GM19324 (cell line): Measurements from ENCODE around the gene GABPB2.

Source experiments
- ATAC-seq: cut with Tn5 transposase; IDR thresholded peaks from one replicate; pipeline ENCODE4 v1.9.1; 2021; ENCODE audit warnings: mild to moderate bottlenecking, moderate library complexity; ENCODE audit not compliant: unreplicated experiment, low FRiP score

Gene GABPB2

GRCh38 chr1:151070474-151071276, at the start of gene GABPB2:
Gene GABPB2 (plus strand): TSS chr1:151070761. CDS start chr1:151088190, 17,429 bp downstream.
- ATAC-seq, result peak; percentile 86

GRCh38 chr1:151024540-151025146, 45.9 kb upstream of the GABPB2 start:
- ATAC-seq, result no peak

- ATAC-seq, result no peak
Observed at GRCh38 chr1:151026460-151026859, 44.1 kb upstream of the GABPB2 start.

GRCh38 chr1:151032164-151032563, 38.4 kb upstream of the GABPB2 start:
- no peak for ATAC-seq

GRCh38 chr1:151035167-151035566, 35.4 kb upstream of the GABPB2 start:
- no peak for ATAC-seq

GRCh38 chr1:151036356-151036755, 34.2 kb upstream of the GABPB2 start, which contains the start of gene BNIPL:
Gene BNIPL (plus strand): TSS chr1:151036586. CDS start chr1:151036726, 140 bp downstream.
- no peak for ATAC-seq

DNA sequence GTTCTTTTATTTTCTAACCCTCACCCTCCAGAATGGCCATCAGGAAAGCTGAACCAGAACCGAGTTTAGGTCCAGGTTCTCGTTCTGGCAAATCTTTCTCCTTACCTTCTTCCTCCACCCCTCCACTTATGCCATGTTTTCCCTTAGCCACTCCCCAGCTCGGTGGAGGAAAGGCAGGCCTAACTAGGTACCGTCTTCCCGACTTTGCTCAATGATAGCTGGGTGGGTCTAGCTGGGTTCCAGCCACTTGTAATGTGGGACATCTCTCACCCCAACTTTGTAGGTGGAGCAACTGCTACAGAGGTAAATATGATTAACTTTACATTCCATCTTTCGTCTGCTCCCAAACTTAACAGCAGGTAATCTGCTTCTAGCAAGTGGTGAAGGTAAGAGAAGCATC, 33.5 kb upstream of the GABPB2 start:
- no peak for ATAC-seq

GRCh38 chr1:151039521-151039920, 31.0 kb upstream of the GABPB2 start:
- no peak for ATAC-seq

DNA sequence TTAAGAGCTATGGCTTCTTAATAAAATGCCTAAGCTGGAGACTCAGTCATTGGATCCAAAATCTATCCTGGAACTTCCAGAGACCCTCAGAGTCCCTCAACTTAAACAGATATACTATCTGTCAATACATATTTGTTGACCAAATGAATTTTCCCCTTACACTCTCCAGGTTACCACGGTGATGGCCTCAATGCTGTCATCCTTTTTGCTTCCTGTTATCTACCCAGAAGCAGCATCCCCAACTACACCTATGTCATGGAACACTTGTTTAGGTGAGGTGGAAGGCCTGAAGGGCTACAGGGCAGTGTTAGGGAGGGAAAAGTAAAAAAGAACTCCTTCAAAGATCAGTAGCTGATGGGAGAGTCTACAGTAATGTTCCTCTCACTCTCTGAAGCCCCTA, 27.4 kb upstream of the GABPB2 start:
- no peak for ATAC-seq

DNA sequence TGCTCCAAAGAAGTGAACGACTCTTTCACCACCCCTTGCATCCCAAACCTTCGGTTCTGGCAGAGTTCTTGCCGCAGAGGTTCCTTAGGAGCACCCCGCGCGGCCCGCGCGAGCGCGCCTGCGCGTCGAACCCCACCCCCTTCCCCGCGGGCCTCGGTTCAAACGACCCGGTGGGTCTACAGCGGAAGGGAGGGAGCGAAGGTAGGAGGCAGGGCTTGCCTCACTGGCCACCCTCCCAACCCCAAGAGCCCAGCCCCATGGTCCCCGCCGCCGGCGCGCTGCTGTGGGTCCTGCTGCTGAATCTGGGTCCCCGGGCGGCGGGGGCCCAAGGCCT, 23.0 kb upstream of the GABPB2 start, which contains the start of gene C1orf56:
TSS of gene C1orf56 (plus strand) at position 161 of the 334 bp plus-strand sequence. CDS start at position 258, 97 bp downstream.
- ATAC-seq, result peak; percentile 45

DNA sequence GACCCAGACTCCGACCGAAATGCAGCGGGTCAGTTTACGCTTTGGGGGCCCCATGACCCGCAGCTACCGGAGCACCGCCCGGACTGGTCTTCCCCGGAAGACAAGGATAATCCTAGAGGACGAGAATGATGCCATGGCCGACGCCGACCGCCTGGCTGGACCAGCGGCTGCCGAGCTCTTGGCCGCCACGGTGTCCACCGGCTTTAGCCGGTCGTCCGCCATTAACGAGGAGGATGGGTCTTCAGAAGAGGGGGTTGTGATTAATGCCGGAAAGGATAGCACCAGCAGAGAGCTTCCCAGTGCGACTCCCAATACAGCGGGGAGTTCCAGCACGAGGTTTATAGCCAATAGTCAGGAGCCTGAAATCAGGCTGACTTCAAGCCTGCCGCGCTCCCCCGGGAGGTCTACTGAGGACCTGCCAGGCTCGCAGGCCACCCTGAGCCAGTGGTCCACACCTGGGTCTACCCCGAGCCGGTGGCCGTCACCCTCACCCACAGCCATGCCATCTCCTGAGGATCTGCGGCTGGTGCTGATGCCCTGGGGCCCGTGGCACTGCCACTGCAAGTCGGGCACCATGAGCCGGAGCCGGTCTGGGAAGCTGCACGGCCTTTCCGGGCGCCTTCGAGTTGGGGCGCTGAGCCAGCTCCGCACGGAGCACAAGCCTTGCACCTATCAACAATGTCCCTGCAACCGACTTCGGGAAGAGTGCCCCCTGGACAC, 22.5 kb upstream of the GABPB2 start:
- ATAC-seq, result peak; percentile 48

DNA sequence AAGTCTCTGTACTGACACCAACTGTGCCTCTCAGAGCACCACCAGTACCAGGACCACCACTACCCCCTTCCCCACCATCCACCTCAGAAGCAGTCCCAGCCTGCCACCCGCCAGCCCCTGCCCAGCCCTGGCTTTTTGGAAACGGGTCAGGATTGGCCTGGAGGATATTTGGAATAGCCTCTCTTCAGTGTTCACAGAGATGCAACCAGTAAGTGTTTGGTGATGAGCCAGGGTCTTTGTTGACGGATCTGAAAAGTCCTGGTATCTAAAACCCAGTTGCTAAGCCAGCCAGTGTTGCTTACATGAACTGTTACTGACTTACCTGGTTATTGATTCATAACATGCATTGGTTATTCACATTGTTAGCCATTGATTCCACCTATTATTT, 21.9 kb upstream of the GABPB2 start:
- no peak for ATAC-seq

- no peak for ATAC-seq
Observed at GRCh38 chr1:151049458-151049857, 21.1 kb upstream of the GABPB2 start.

GRCh38 chr1:151050051-151050688, 20.4 kb upstream of the GABPB2 start:
- ATAC-seq, result no peak

DNA sequence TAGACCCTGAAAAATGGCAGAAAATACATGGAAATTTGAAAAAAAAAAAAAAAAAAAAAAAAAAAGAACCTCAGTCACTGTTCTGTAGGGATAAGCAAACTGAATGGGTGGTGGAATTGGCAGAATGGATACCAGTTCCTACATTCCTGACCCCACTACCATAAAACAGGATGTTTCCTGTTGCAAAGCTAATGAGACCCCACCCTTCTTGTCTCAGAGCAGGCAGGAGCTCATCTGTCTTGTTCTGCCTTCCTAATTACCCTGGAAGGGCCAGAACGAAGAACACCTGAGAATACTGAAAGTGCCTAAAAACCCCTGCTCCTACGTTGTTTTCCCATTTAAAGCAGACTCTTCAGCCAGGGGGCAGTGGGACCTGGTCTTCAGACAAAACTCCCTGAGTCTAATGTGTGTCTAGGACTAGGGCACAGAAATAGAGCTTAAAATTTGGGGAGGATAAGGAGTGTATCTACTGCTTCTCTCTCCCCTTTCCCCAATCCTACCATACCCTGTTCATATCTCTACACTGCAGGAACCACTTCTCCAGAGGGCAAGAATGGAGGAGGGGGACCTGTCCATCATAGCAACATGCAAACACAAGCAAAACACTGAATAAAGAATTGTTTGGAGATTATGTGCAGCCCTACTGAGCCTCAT, 19.1 kb upstream of the GABPB2 start:
- no peak for ATAC-seq

DNA sequence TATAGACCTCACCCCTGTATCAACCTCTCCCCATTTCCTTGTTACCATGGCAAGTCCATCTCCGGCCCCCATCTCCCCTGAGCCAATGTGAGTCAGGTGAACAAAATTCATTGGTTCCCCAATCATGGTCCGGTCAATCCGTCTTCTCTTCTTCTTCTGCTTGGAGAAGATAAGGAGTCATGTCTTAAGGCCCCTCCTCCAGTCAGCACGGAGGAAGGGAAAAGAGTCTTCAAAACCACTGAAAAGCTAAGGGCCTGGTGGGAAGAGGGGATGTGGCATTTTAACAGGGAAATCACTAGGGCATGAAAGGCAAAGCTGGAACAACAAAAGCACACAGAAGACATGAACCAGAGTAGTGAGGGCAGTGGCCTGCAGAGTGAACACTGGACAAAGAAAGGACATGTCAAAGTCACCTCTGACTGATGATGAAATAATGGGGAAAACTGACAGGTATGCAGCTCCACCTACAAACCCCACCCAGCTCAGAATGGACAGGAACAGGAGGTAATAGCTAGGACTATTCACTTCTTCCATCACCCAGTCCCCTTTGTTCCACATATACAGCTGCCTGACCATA, 15.5 kb upstream of the GABPB2 start:
- no peak for ATAC-seq

GRCh38 chr1:151055581-151055980, 15.0 kb upstream of the GABPB2 start:
- ATAC-seq, result no peak

- ATAC-seq, result no peak
Observed at GRCh38 chr1:151056149-151056548, 14.4 kb upstream of the GABPB2 start.

DNA sequence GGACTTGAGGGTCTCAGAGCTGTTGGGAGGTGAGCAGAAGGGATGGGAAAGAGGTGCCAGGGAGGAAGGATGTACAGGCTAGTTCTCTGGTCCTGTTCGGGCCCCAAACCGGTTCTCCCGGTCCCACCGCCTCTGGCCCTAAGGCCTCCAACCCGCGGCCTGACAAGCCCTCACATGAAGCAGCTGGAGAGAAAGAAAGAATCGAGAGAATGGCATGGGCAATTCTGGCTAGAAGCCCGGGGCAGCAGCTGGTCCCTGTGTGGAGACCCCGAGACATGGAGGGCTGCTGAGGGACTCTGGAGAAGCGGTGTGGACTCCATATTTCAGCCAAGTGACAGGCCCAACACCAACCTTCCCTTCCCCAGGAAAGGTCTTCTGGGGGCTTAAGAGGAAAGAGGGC, 11.9 kb upstream of the GABPB2 start:
- ATAC-seq, result no peak
